22Rv1 (cell line): Measurements from ENCODE around the gene ATP13A5.

ENCODE experiments used
- CTCF ChIP-seq: fragments of 450-650 bp; IDR thresholded peaks from 2 replicates; pipeline ENCODE4 v1.5.1; 2017; ENCODE audit warnings: mild to moderate bottlenecking
- ZFX ChIP-seq: fragments of 450-650 bp; IDR thresholded peaks from 2 replicates; pipeline ENCODE4 v1.6.1; 2017; ENCODE audit warnings: antibody characterized with exemption, borderline replicate concordance

- TF ChIP-seq CTCF (no peak), ZFX (no peak)
Observed at GRCh38 chr3:193301433-193301832, 77.1 kb downstream of the ATP13A5 start.
